CD4-positive, alpha-beta T cell treated with Interleukin-4 for 1 hour (primary cell): ENCODE results near the gene PPP1R1C.
"Not testable (repeated sequence)": the region's sequence is repeated elsewhere in the genome, so short reads cannot be mapped to it uniquely, and the experiment has no call there.

ENCODE experiments used
- DNase-seq, 2 donors: peaks; one replicate each; pipeline ENCODE4 v3.0.0-alpha.2; 2020 to 2022

Gene PPP1R1C

GRCh38 chr2:181985632-181986205 is at the start of gene PPP1R1C:
PPP1R1C (plus strand) TSS chr2:181985853; CDS start chr2:181986111, 258 bp downstream.
- DNase-seq = no peak

- peak; percentile 1 to 14 for DNase-seq
Observed at GRCh38 chr2:181937473-181937872, 48.2 kb upstream of the PPP1R1C start.

- DNase-seq = no peak
Observed at GRCh38 chr2:181943411-181944124, 42.1 kb upstream of the PPP1R1C start.

- DNase-seq = no peak
Observed at GRCh38 chr2:181944164-181944913, 41.3 kb upstream of the PPP1R1C start.

GRCh38 chr2:181944914-181945291 is 40.8 kb upstream of the PPP1R1C start:
- DNase-seq = no peak

- no peak for DNase-seq
Observed at GRCh38 chr2:181946444-181947127, 39.1 kb upstream of the PPP1R1C start.

- no peak for DNase-seq
Observed at GRCh38 chr2:181947273-181947672, 38.4 kb upstream of the PPP1R1C start.

- DNase-seq = no peak
Observed at GRCh38 chr2:181948227-181948626, 37.4 kb upstream of the PPP1R1C start.

- no peak for DNase-seq
Observed at GRCh38 chr2:181949047-181949446, 36.6 kb upstream of the PPP1R1C start.

GRCh38 chr2:181952404-181953226 is 33.0 kb upstream of the PPP1R1C start:
- DNase-seq = no peak

- peak; percentile 62 for DNase-seq
Observed at GRCh38 chr2:181953881-181954537, 31.6 kb upstream of the PPP1R1C start.

- no peak for DNase-seq
Observed at GRCh38 chr2:181954538-181954883, 31.1 kb upstream of the PPP1R1C start.

GRCh38 chr2:181955010-181955409 is 30.6 kb upstream of the PPP1R1C start:
- no peak for DNase-seq

- DNase-seq = not testable (repeated sequence)
Observed at GRCh38 chr2:181955866-181956265, 29.8 kb upstream of the PPP1R1C start.

GRCh38 chr2:181957668-181958067 is 28.0 kb upstream of the PPP1R1C start:
- DNase-seq = no peak

- no peak for DNase-seq
Observed at GRCh38 chr2:181958726-181959125, 26.9 kb upstream of the PPP1R1C start.

- no peak for DNase-seq
Observed at GRCh38 chr2:181959508-181959907, 26.1 kb upstream of the PPP1R1C start.

- not testable (repeated sequence) for DNase-seq
Observed at GRCh38 chr2:181961167-181961566, 24.5 kb upstream of the PPP1R1C start.

GRCh38 chr2:181962142-181962541 is 23.5 kb upstream of the PPP1R1C start:
- no peak for DNase-seq

- no peak for DNase-seq
Observed at GRCh38 chr2:181970160-181970794, 15.4 kb upstream of the PPP1R1C start.

- DNase-seq = no peak
Observed at GRCh38 chr2:181971032-181971431, 14.6 kb upstream of the PPP1R1C start.
